Measurements from ENCODE around the gene SLC26A9.
"Not testable (repeated sequence)": the region's sequence is repeated elsewhere in the genome, so short reads cannot be mapped to it uniquely, and the experiment has no call there.

SLC26A9 gene

GRCh38 chr1:205914730-205915129 is 28.5 kb downstream of the SLC26A9 start:
- no peaks in the 10 kb centered on the region for H3K36me3 ChIP-seq (ENCODE audit: control insufficient read depth, insufficient read depth, low read length)
- H3K9me3 ChIP-seq (ENCODE audit: control insufficient read depth, insufficient read depth, low read length): no peaks in the 10 kb centered on the region
- H3K4me3 ChIP-seq (ENCODE audit: low read depth, low read length): no peak overlapping the region
- H3K27ac ChIP-seq (ENCODE audit: low read depth, low read length): no peak overlapping the region
- H3K27me3 ChIP-seq (ENCODE audit: control insufficient read depth, insufficient read depth, low read length): no peaks in the 10 kb centered on the region; the same call in 1 of the 2 replicates
- no peak overlapping the region for H3K9ac ChIP-seq (ENCODE audit: low read depth, low read length)
- 0 out of 2 replicates have a peak, but pooled peaks cover 2% of the 10 kb centered on the region for H3K4me1 ChIP-seq (ENCODE audit: control insufficient read depth, insufficient read depth, low read length)

DNA sequence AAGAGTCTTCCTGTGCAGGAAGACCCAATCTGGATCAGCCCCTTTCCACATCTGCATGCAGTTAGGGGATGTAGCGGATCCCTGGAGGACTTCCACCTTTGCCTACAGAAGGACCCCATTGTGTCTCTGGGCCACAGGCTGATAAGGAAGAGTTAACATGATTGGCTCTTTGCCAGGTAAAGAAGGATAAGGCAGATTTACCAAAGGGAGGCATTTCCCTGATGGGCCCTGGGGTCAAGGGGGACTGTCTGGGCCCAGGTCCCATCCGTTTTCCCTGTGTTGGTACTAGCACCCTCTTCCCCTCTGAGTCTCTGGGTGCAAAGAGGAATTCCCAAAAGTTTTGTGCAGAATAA is 29.1 kb downstream of the SLC26A9 start:
- 0 out of 2 replicates have a peak, but pooled peaks cover 2% of the 10 kb centered on the region for H3K4me1 ChIP-seq (ENCODE audit: control insufficient read depth, insufficient read depth, low read length)
- no peaks in the 10 kb centered on the region for H3K36me3 ChIP-seq (ENCODE audit: control insufficient read depth, insufficient read depth, low read length)
- no peak overlapping the region for H3K4me3 ChIP-seq (ENCODE audit: low read depth, low read length)
- no peak overlapping the region for H3K27ac ChIP-seq (ENCODE audit: low read depth, low read length)
- no peak overlapping the region for H3K9ac ChIP-seq (ENCODE audit: low read depth, low read length)
- no peaks in the 10 kb centered on the region for H3K9me3 ChIP-seq (ENCODE audit: control insufficient read depth, insufficient read depth, low read length)
- H3K27me3 ChIP-seq (ENCODE audit: control insufficient read depth, insufficient read depth, low read length): no peaks in the 10 kb centered on the region; the same call in 1 of the 2 replicates

DNA sequence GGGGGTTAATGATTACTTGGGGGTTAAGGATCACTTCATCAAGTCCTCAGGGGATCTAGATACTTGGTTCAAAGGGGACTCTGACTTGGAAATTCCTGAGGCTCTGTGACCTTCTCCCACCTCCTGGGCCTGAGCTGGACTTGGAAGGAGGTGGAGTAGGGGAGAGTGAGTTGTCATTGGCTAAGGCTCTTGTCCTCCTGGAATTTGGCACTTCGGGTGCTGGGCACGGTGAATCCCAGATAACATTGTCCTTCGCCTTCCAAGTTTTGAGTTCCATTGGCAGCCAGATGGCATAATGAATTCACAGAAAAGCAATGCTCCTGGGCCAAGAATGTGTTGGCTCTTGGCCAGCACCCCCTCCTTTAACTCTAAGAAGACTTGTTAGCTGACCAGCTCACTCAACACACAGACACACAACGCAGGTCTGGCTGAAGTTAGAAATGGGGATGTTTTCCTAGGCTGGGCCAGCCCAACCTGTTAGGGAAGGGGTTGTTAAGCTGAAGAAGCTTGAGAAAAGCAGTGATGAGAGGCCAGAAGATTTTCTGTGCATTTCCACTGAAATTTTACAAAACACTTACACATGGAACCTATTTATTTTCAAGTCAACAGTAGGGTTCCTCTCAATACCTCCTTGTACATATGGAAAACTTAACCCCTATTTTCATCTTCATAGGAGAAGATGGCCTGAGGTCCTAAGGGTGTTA is 29.7 kb downstream of the SLC26A9 start:
- H3K27me3 ChIP-seq (ENCODE audit: control insufficient read depth, insufficient read depth, low read length): no peaks in the 10 kb centered on the region; the same call in 1 of the 2 replicates
- H3K36me3 ChIP-seq (ENCODE audit: control insufficient read depth, insufficient read depth, low read length): no peaks in the 10 kb centered on the region
- H3K9me3 ChIP-seq (ENCODE audit: control insufficient read depth, insufficient read depth, low read length): no peaks in the 10 kb centered on the region
- H3K9ac ChIP-seq (ENCODE audit: low read depth, low read length): no peak overlapping the region
- no peak overlapping the region for H3K27ac ChIP-seq (ENCODE audit: low read depth, low read length)
- H3K4me3 ChIP-seq (ENCODE audit: low read depth, low read length): no peak overlapping the region
- H3K4me1 ChIP-seq (ENCODE audit: control insufficient read depth, insufficient read depth, low read length): no peaks in the 10 kb centered on the region

GRCh38 chr1:205907794-205908193 is 35.5 kb downstream of the SLC26A9 start:
- no peaks in the 10 kb centered on the region; the same call in 1 of the 2 replicates for H3K27me3 ChIP-seq (ENCODE audit: control insufficient read depth, insufficient read depth, low read length)
- H3K27ac ChIP-seq (ENCODE audit: low read depth, low read length): no peak overlapping the region

GRCh38 chr1:205905095-205905494 is 38.2 kb downstream of the SLC26A9 start:
- H3K27ac ChIP-seq (ENCODE audit: low read depth, low read length); H3K27me3 ChIP-seq (ENCODE audit: control insufficient read depth, insufficient read depth, low read length); H3K9me3 ChIP-seq (ENCODE audit: control insufficient read depth, insufficient read depth, low read length); H3K36me3 ChIP-seq (ENCODE audit: control insufficient read depth, insufficient read depth, low read length); H3K4me3 ChIP-seq (ENCODE audit: low read depth, low read length); H3K4me1 ChIP-seq (ENCODE audit: control insufficient read depth, insufficient read depth, low read length); H3K9ac ChIP-seq (ENCODE audit: low read depth, low read length): not testable (repeated sequence)

More at GRCh38 chr1:205907794-205908193, 35.5 kb downstream of the SLC26A9 start:
- H3K9ac ChIP-seq (ENCODE audit: low read depth, low read length): no peak overlapping the region
- no peaks in the 10 kb centered on the region for H3K9me3 ChIP-seq (ENCODE audit: control insufficient read depth, insufficient read depth, low read length)
- no peaks in the 10 kb centered on the region for H3K4me1 ChIP-seq (ENCODE audit: control insufficient read depth, insufficient read depth, low read length)
- no peak overlapping the region for H3K4me3 ChIP-seq (ENCODE audit: low read depth, low read length)
- no peaks in the 10 kb centered on the region for H3K36me3 ChIP-seq (ENCODE audit: control insufficient read depth, insufficient read depth, low read length)

GRCh38 chr1:205896351-205896750 is 46.9 kb downstream of the SLC26A9 start:
- no peak overlapping the region for H3K27ac ChIP-seq (ENCODE audit: low read depth, low read length)
- no peaks in the 10 kb centered on the region for H3K36me3 ChIP-seq (ENCODE audit: control insufficient read depth, insufficient read depth, low read length)
- H3K4me3 ChIP-seq (ENCODE audit: low read depth, low read length): no peak overlapping the region
- no peaks in the 10 kb centered on the region for H3K4me1 ChIP-seq (ENCODE audit: control insufficient read depth, insufficient read depth, low read length)
- H3K27me3 ChIP-seq (ENCODE audit: control insufficient read depth, insufficient read depth, low read length): no peaks in the 10 kb centered on the region
- H3K9ac ChIP-seq (ENCODE audit: low read depth, low read length): no peak overlapping the region
- peaks cover 22% of the 10 kb centered on the region; the same call in 1 of the 2 replicates for H3K9me3 ChIP-seq (ENCODE audit: control insufficient read depth, insufficient read depth, low read length)

GRCh38 chr1:205894119-205894518 is 49.1 kb downstream of the SLC26A9 start:
- H3K36me3 ChIP-seq (ENCODE audit: control insufficient read depth, insufficient read depth, low read length); H3K4me1 ChIP-seq (ENCODE audit: control insufficient read depth, insufficient read depth, low read length); H3K27me3 ChIP-seq (ENCODE audit: control insufficient read depth, insufficient read depth, low read length); H3K9ac ChIP-seq (ENCODE audit: low read depth, low read length); H3K27ac ChIP-seq (ENCODE audit: low read depth, low read length); H3K4me3 ChIP-seq (ENCODE audit: low read depth, low read length): not testable (repeated sequence)
- H3K9me3 ChIP-seq (ENCODE audit: control insufficient read depth, insufficient read depth, low read length): peaks cover 22% of the 10 kb centered on the region; the same call in 1 of the 2 replicates

GRCh38 chr1:205892175-205892574 is 51.1 kb downstream of the SLC26A9 start:
- H3K4me1 ChIP-seq (ENCODE audit: control insufficient read depth, insufficient read depth, low read length); H3K4me3 ChIP-seq (ENCODE audit: low read depth, low read length); H3K27me3 ChIP-seq (ENCODE audit: control insufficient read depth, insufficient read depth, low read length); H3K9ac ChIP-seq (ENCODE audit: low read depth, low read length); H3K36me3 ChIP-seq (ENCODE audit: control insufficient read depth, insufficient read depth, low read length); H3K27ac ChIP-seq (ENCODE audit: low read depth, low read length): not testable (repeated sequence)
- H3K9me3 ChIP-seq (ENCODE audit: control insufficient read depth, insufficient read depth, low read length): peaks cover 12% of the 10 kb centered on the region; the same call in 1 of the 2 replicates

DNA sequence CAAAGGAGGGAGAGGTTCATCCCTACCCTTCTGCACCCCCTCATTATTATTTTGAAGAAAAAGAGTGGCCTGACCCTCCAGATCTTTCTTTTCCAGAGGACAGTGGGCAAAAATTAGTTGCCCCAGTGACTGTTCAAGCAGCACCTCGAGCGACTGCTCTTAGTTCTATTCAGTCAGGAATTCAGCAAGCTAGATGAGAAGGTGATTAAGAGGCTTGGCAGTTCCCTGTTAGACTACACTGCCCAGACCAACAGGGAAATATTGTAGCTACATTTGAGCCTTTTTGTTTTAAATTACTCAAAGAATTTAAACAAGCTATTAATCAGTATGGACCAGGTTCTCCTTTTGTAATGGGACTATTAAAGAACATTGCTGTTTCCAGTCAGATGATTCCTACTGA is 51.8 kb downstream of the SLC26A9 start:
- not testable (repeated sequence) for H3K27me3 ChIP-seq (ENCODE audit: control insufficient read depth, insufficient read depth, low read length); H3K4me3 ChIP-seq (ENCODE audit: low read depth, low read length); H3K9me3 ChIP-seq (ENCODE audit: control insufficient read depth, insufficient read depth, low read length); H3K9ac ChIP-seq (ENCODE audit: low read depth, low read length); H3K36me3 ChIP-seq (ENCODE audit: control insufficient read depth, insufficient read depth, low read length); H3K27ac ChIP-seq (ENCODE audit: low read depth, low read length); H3K4me1 ChIP-seq (ENCODE audit: control insufficient read depth, insufficient read depth, low read length)

DNA sequence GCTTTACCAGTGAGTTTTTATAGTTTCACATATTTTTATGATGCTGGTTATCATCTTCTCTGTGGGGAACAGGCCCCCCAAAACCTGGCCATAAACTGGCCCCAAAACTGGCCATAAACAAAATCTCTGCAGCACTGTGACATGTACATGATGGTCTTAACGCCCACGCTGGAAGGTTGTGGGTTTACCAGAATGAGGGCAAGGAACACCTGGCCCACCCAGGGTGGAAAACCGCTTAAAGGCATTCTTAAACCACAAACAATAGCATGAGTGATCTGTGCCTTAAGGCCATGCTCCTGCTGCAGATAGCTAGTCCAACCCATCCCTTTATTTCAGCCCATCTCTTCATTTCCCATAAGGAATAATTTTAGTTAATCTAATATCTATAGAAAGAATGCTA is 52.6 kb downstream of the SLC26A9 start:
- not testable (repeated sequence) for H3K27me3 ChIP-seq (ENCODE audit: control insufficient read depth, insufficient read depth, low read length); H3K9ac ChIP-seq (ENCODE audit: low read depth, low read length); H3K4me3 ChIP-seq (ENCODE audit: low read depth, low read length); H3K9me3 ChIP-seq (ENCODE audit: control insufficient read depth, insufficient read depth, low read length); H3K4me1 ChIP-seq (ENCODE audit: control insufficient read depth, insufficient read depth, low read length); H3K36me3 ChIP-seq (ENCODE audit: control insufficient read depth, insufficient read depth, low read length); H3K27ac ChIP-seq (ENCODE audit: low read depth, low read length)

- H3K9me3 ChIP-seq (ENCODE audit: control insufficient read depth, insufficient read depth, low read length); H3K9ac ChIP-seq (ENCODE audit: low read depth, low read length); H3K27ac ChIP-seq (ENCODE audit: low read depth, low read length); H3K4me1 ChIP-seq (ENCODE audit: control insufficient read depth, insufficient read depth, low read length); H3K36me3 ChIP-seq (ENCODE audit: control insufficient read depth, insufficient read depth, low read length); H3K4me3 ChIP-seq (ENCODE audit: low read depth, low read length); H3K27me3 ChIP-seq (ENCODE audit: control insufficient read depth, insufficient read depth, low read length): not testable (repeated sequence)
These were observed 53.5 kb downstream of the SLC26A9 start for GRCh38 chr1:205889706-205890105.
